ENCODE data around the gene UGT1A4.

DNA sequence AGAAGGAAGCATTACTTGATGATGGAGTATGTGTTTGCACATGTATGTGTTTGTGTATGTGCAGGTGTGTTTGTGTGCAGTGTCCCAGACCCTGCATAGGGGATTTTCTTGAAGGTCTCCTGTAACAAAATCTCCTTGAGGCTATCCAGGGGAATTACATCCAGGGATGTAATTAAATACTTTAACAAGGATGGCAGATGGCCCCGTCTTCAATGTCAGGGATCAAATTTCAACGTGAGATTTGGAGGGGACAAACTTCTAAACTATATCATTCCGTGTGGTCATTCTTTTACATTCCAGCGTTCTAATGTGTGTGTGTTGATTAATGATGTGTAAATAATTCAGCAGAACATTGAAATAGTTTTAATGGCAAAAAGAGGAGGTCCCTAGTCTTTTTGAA is 43.5 kb upstream of the UGT1A4 start:
- TF ChIP-seq, protein P1, sequence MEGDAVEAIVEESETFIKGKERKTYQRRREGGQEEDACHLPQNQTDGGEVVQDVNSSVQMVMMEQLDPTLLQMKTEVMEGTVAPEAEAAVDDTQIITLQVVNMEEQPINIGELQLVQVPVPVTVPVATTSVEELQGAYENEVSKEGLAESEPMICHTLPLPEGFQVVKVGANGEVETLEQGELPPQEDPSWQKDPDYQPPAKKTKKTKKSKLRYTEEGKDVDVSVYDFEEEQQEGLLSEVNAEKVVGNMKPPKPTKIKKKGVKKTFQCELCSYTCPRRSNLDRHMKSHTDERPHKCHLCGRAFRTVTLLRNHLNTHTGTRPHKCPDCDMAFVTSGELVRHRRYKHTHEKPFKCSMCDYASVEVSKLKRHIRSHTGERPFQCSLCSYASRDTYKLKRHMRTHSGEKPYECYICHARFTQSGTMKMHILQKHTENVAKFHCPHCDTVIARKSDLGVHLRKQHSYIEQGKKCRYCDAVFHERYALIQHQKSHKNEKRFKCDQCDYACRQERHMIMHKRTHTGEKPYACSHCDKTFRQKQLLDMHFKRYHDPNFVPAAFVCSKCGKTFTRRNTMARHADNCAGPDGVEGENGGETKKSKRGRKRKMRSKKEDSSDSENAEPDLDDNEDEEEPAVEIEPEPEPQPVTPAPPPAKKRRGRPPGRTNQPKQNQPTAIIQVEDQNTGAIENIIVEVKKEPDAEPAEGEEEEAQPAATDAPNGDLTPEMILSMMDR (IDR thresholded peaks at IDR 0.05; ENCODE audit: extremely low read depth in 1 of 2, insufficient read depth in 1 of 2, low read depth in 1 of 2, low read length in 2 of 2) = no peak
- TF ChIP-seq POLR2A (IDR thresholded peaks at IDR 0.05; ENCODE audit: low read depth, low read length) = no peak
- no peak for TF ChIP-seq POLR2AphosphoS5 (IDR thresholded peaks at IDR 0.05; ENCODE audit: insufficient read depth, low read depth, low read length)
- TF ChIP-seq EZH2 (IDR thresholded peaks at IDR 0.05; ENCODE audit: borderline replicate concordance, low read depth, low read length, severe bottlenecking) = no peak
- no peak for TF ChIP-seq JUN (IDR thresholded peaks at IDR 0.05; ENCODE audit: borderline replicate concordance, insufficient read depth, insufficient read length, low read depth)
- TF ChIP-seq, protein P2, sequence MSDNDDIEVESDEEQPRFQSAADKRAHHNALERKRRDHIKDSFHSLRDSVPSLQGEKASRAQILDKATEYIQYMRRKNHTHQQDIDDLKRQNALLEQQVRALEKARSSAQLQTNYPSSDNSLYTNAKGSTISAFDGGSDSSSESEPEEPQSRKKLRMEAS (IDR thresholded peaks at IDR 0.05; ENCODE audit: insufficient read depth, insufficient read length) = no peak
- TF ChIP-seq MYC (IDR thresholded peaks at IDR 0.05; ENCODE audit: low read depth, low read length) = no peak
- TF ChIP-seq GATA2 (IDR thresholded peaks at IDR 0.05; ENCODE audit: insufficient read depth, insufficient read length, low read depth, low read length) = no peak
- TF ChIP-seq FOS (IDR thresholded peaks at IDR 0.05; ENCODE audit: borderline replicate concordance, insufficient read depth, low read length) = no peak

Data from endothelial cell of umbilical vein (primary cell).